C4-2B (cell line): ENCODE data around the gene MRPL34.

Source experiments
- H3K27ac ChIP-seq: fragments of 450-650 bp; 2 replicates; pipeline ENCODE4 v1.5.1; 2017
- CTCF ChIP-seq: fragments of 450-650 bp; conservative IDR thresholded peaks from 2 replicates; pipeline ENCODE4 v1.5.1; 2017; ENCODE audit warnings: mild to moderate bottlenecking
- ZFX ChIP-seq: fragments of 450-650 bp; IDR thresholded peaks from 2 replicates; pipeline ENCODE4 v1.6.1; 2017

The MRPL34 gene

DNA sequence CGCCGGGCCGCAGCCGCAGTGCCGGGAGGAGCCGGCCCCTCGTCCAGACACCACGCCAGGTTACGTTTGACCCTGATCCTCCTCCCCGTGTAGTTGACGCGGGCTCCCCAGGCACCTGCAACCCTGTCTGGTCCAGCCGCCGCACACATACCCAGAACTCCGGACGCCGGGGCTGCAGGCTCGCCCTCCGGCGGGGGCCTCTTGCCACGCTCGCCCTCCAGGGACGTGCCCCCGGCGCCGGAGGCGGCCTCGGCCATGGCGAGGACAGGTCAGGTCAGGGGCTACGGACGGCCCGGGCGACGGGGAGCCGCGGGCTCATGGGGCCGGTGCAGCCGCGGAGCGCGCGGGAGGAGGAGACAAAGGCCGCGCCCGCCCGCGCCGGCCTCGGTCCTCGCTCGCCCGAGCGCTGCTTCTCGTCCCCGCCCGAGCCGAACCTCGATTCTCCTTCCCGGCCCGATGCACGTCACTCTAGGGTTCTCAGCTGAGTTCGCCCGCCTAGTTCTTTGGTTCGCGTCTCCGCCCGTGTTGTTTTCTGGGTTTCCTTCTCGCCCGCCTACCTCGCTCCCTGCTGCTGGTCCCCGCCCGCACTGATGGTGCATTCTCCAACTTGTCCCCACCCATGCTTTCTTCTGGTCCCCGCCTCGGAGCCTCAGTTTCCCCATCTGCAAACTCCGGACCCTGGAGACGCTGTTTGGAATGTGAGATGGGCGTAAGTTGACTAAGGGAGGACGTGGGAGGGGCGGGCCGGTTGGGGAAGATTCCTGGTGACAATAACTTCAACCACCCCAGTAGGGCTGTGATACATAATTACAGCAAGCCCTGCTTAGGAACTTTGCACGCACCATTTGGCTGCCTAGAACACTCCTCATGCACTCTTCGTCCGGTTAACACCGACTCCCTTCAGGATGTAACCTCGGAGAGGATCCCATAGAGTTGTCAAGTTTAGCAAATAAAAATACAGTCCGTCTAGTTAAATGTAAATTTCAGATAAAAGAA, 29.0 kb downstream of the MRPL34 start, which contains the start of gene ANO8:
ANO8 (minus strand) TSS at position 442 of the 996 bp plus-strand sequence; CDS start at position 257, 185 bp downstream.
- peak within 1 kb of the TSS; percentile 75 for H3K27ac ChIP-seq
- TF ChIP-seq ZFX (peak; percentile 85; the same call in 1 of the 2 replicates), CTCF (no peak)

DNA sequence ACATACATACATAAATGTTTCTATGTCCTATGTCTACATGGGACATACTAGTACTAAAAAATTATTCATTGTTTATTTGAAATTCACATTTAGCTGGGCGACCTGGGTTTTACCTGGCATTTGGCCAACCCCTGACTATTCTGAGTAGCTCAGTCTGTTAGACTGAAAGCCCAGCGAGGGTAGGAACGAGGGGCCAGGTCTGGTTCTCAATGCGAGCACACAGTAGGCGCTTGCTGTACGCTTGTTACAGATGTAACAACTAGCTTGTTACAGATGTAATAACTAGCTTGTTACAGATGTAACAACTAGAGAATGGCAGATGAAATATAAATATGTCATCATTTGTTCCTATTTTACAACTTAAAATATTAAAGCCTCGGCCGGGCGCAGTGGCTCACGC, 29.9 kb downstream of the MRPL34 start:
- peak overlapping the region; percentile 85 for H3K27ac ChIP-seq
- TF ChIP-seq CTCF (no peak), ZFX (no peak)

GRCh38 chr19:17336872-17337674, 31.4 kb downstream of the MRPL34 start, which contains the start of gene GTPBP3:
Gene GTPBP3 (plus strand): TSS chr19:17337553. CDS start chr19:17337612, 59 bp downstream.
- H3K27ac ChIP-seq, result peak within 1 kb of the TSS; percentile 85
- TF ChIP-seq ZFX (0 out of 2 replicates have a peak, but pooled peaks have one; percentile 39), CTCF (no peak)

GRCh38 chr19:17337675-17338432, 32.2 kb downstream of the MRPL34 start:
- H3K27ac ChIP-seq, result peak overlapping the region; percentile 85
- TF ChIP-seq ZFX (peak; percentile 40; the same call in 1 of the 2 replicates), CTCF (no peak)

DNA sequence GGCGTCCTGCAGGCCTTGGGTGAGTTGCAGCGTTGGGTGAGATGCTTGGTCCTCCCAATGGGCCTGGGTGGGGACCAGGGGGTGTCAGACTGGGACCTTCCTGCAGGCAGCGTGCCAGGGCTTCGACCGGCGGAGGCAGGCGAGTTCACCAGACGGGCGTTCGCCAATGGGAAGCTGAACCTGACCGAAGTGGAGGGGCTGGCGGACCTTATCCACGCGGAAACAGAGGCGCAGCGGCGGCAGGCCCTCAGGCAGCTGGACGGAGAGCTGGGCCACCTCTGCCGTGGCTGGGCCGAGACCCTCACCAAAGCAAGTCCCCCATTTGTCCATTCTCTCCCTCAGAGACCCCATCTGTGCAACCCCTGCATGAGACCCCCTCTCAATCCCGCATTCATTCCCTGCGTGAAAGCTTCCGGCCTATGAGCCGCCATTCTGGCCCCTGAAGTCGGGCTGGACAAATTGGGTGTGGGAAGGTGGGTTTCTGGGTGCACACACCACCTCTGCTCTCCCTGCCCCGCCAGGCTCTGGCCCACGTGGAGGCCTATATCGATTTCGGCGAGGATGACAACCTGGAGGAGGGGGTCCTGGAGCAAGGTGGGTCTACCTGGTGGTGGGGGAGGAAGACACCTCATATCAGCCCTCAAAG, 32.9 kb downstream of the MRPL34 start:
- peak overlapping the region; percentile 85 for H3K27ac ChIP-seq
- TF ChIP-seq ZFX, result no peak
- TF ChIP-seq CTCF, result no peak

DNA sequence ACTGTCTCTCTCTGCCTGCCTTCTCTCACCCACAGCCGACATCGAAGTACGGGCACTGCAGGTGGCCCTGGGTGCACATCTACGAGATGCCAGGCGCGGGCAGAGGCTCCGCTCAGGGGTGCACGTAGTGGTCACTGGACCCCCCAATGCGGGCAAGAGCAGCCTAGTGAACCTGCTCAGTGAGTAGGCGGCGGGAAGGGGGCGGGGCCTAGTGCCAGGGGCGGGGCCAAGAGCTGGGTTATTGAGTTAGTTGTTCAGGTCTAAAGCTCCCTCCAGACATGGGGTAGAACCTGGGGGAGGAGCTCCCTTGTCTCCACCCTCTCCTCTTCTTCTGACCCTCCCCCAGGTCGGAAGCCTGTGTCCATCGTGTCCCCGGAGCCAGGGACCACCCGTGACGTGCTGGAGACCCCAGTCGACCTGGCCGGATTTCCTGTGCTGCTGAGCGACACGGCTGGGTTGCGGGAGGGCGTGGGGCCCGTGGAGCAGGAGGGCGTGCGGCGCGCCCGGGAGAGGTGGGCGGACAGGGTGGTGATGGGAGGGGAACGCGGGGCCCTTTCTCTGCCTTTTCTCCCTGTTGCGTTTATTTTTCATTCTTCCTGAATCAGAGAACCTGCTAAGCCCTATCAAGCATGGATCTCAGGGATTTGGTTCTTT, 33.5 kb downstream of the MRPL34 start:
- no peak overlapping the region for H3K27ac ChIP-seq
- TF ChIP-seq CTCF (no peak), ZFX (no peak)
